SK-N-SH (cell line): ENCODE measurements around the gene ATP5MG. TPM values are rescaled to one million over a fixed set of nuclear protein-coding genes. Genes with fewer than 3 reads are reported as not detected.

ENCODE experiments used
- CTCF ChIA-PET: fragments of 300-600, 350-600 bp; formaldehyde crosslinking; extraction: SDS; loops from one replicate; lab custom pipeline; 2021; lab: Yijun Ruan, JAX
- POLR2A ChIA-PET: fragments of 350-600 bp; sonication (Branson Sonifier 250); formaldehyde crosslinking; extraction: SDS; loops from one replicate; lab custom pipeline; 2020; ENCODE audit warnings: antibody characterized with exemption, inconsistent platforms; lab: Yijun Ruan, JAX
- DNase-seq: peaks from one replicate; pipeline ENCODE4 v3.0.0; 2012
- H2AFZ ChIP-seq: fragments of 200-600 bp; sonication (generic); 2 replicates; pipeline ENCODE4 v1.8.1; 2016; ENCODE audit warnings: antibody characterized with exemption, mild to moderate bottlenecking, low read depth
- H3F3A ChIP-seq: fragments of 200-600 bp; sonication (generic); replicated peaks from 2 replicates; pipeline ENCODE3; 2016; ENCODE audit warnings: antibody characterized with exemption, mild to moderate bottlenecking; ENCODE audit not compliant: insufficient read depth
- H3K27ac ChIP-seq, 2 experiments: fragments of 200-500 bp in 1 of 2; fragments of 200-600 bp in 1 of 2; sonication (Bioruptor generic) in 1 of 2; sonication (generic), shearing (Covaris generic) in 1 of 2; 2 replicates each; pipeline versions ENCODE4 v1.5.1 to v1.6.1; 2014 to 2016; ENCODE audit warnings: low read depth in 2 of 2, inconsistent platforms in 1 of 2, low read length in 1 of 2, mild to moderate bottlenecking in 1 of 2, mixed read lengths in 1 of 2
- H3K27me3 ChIP-seq: fragments of 200-600 bp; sonication (generic), shearing (Covaris generic); 2 replicates; pipeline ENCODE4 v1.6.1; 2016; ENCODE audit warnings: mixed run types; ENCODE audit not compliant: insufficient read depth
- H3K36me3 ChIP-seq, 2 experiments: fragments of 200-500 bp in 1 of 2; fragments of 200-600 bp in 1 of 2; sonication (Bioruptor generic) in 1 of 2; sonication (generic) in 1 of 2; replicated peaks in 1 of 2; 2 replicates each; pipeline versions ENCODE3 to v1.5.1; 2014 to 2016; ENCODE audit warnings: low read length in 1 of 2, mild to moderate bottlenecking in 1 of 2; ENCODE audit not compliant: insufficient read depth in 2 of 2, control insufficient read depth in 1 of 2
- H3K4me1 ChIP-seq, 2 experiments: fragments of 200-500 bp in 1 of 2; fragments of 200-600 bp in 1 of 2; sonication (Bioruptor generic) in 1 of 2; sonication (generic), shearing (Covaris generic) in 1 of 2; 2 replicates each; pipeline versions ENCODE4 v1.5.1 to v1.6.1; 2014 to 2016; ENCODE audit warnings: low read depth in 1 of 2, low read length in 1 of 2, mixed run types in 1 of 2; ENCODE audit not compliant: insufficient read depth in 2 of 2, control insufficient read depth in 1 of 2
- H3K4me2 ChIP-seq: fragments of 200-600 bp; sonication (generic), shearing (Covaris generic); 2 replicates; pipeline ENCODE4 v1.6.1; 2017; ENCODE audit warnings: mixed run types
- H3K4me3 ChIP-seq, 2 experiments: fragments of 200-500 bp in 1 of 2; fragments of 200-600 bp in 1 of 2; sonication (Bioruptor generic) in 1 of 2; sonication (generic), shearing (Covaris generic) in 1 of 2; 2 replicates each; pipeline versions ENCODE4 v1.5.1 to v1.8.1; 2014 to 2016; ENCODE audit warnings: low read depth in 2 of 2, inconsistent platforms in 1 of 2, low read length in 1 of 2, mild to moderate bottlenecking in 1 of 2, mixed read lengths in 1 of 2, moderate library complexity in 1 of 2
- H3K79me2 ChIP-seq: fragments of 200-600 bp; sonication (generic); 2 replicates; pipeline ENCODE4 v1.8.1; 2017; ENCODE audit warnings: mild to moderate bottlenecking; ENCODE audit not compliant: insufficient read depth
- H3K9ac ChIP-seq: fragments of 200-600 bp; sonication (generic); 2 replicates; pipeline ENCODE4 v1.6.1; 2017; ENCODE audit warnings: mixed run types
- H3K9me2 ChIP-seq: fragments of 200-600 bp; sonication (generic); 2 replicates; pipeline ENCODE4 v1.6.1; 2017; ENCODE audit warnings: mixed run types
- H3K9me3 ChIP-seq: fragments of 200-600 bp; sonication (generic); 2 replicates; pipeline ENCODE4 v1.6.1; 2017; ENCODE audit warnings: mixed run types, mild to moderate bottlenecking, moderate library complexity
- H4K20me1 ChIP-seq: fragments of 200-600 bp; sonication (generic); 2 replicates; pipeline ENCODE4 v1.6.1; 2017; ENCODE audit warnings: mild to moderate bottlenecking, mixed run types; ENCODE audit not compliant: insufficient read depth
- CHD2 ChIP-seq: fragments of 150-350 bp; IDR thresholded peaks from 2 replicates; pipeline ENCODE4 v1.6.1; 2018; ENCODE audit warnings: low read length; ENCODE audit not compliant: partially characterized antibody
- ELF1 ChIP-seq: IDR thresholded peaks from 2 replicates; pipeline ENCODE4 v1.4.0; 2012
- EP300 ChIP-seq, 2 experiments: IDR thresholded peaks; 2 replicates each; pipeline versions ENCODE4 v1.4.0 to v1.6.1; 2012; ENCODE audit warnings: borderline replicate concordance in 1 of 2, low read depth in 1 of 2, low read length in 1 of 2
- FOSL2 ChIP-seq: IDR thresholded peaks from 2 replicates; pipeline ENCODE4 v1.4.0; 2012; ENCODE audit warnings: low read depth, mild to moderate bottlenecking, moderate library complexity, borderline replicate concordance
- FOXM1 ChIP-seq: IDR thresholded peaks from 2 replicates; pipeline ENCODE4 v1.4.0; 2012; ENCODE audit warnings: low read depth, mild to moderate bottlenecking
- GATA2 ChIP-seq: sonication (generic); formaldehyde crosslinking; IDR thresholded peaks from 2 replicates; pipeline ENCODE4 v1.5.0; 2020; ENCODE audit warnings: mild to moderate bottlenecking, missing genetic modification reagents
- MAX ChIP-seq: IDR thresholded peaks from 2 replicates; pipeline ENCODE4 v1.4.0; 2012; ENCODE audit warnings: low read depth
- MEF2A ChIP-seq: IDR thresholded peaks from 2 replicates; pipeline ENCODE4 v1.4.0; 2012; ENCODE audit warnings: low read depth, borderline replicate concordance
- NRF1 ChIP-seq: IDR thresholded peaks from 2 replicates; pipeline ENCODE4 v1.6.1; 2012; ENCODE audit warnings: low read depth, mild to moderate bottlenecking, low read length
- PBX3 ChIP-seq: IDR thresholded peaks from 2 replicates; pipeline ENCODE4; 2012
- RAD21 ChIP-seq: IDR thresholded peaks from 2 replicates; pipeline ENCODE4 v1.6.1; 2012; ENCODE audit warnings: mild to moderate bottlenecking, low read length
- RCOR1 ChIP-seq: fragments of 150-350 bp; IDR thresholded peaks from 2 replicates; pipeline ENCODE4 v1.6.1; 2017; ENCODE audit warnings: antibody characterized with exemption, low read length
- REST ChIP-seq: IDR thresholded peaks from 2 replicates; pipeline ENCODE4 v1.6.1; 2012; ENCODE audit warnings: mild to moderate bottlenecking, low read depth, low read length, moderate library complexity
- RXRA ChIP-seq: IDR thresholded peaks from 2 replicates; pipeline ENCODE4 v1.4.0; 2012; ENCODE audit warnings: low read depth, mild to moderate bottlenecking, borderline replicate concordance
- SMC3 ChIP-seq: IDR thresholded peaks from 2 replicates; pipeline ENCODE4 v1.6.1; 2012; ENCODE audit warnings: low read depth, low read length, improper control_type of control experiment
- TAF1 ChIP-seq: IDR thresholded peaks from 2 replicates; pipeline ENCODE4 v1.6.1; 2012; ENCODE audit warnings: low read depth, mild to moderate bottlenecking, low read length, moderate library complexity, borderline replicate concordance
- TCF12 ChIP-seq: IDR thresholded peaks from 2 replicates; pipeline ENCODE4 v1.4.0; 2012
- TEAD4 ChIP-seq: IDR thresholded peaks from 2 replicates; pipeline ENCODE4 v1.4.0; 2012; ENCODE audit warnings: mild to moderate bottlenecking, borderline replicate concordance; ENCODE audit not compliant: insufficient read depth
- YY1 ChIP-seq: IDR thresholded peaks from 2 replicates; pipeline ENCODE4 v1.4.0; 2012; ENCODE audit warnings: low read depth, mild to moderate bottlenecking
- WGBS: methylation state at CpG from one replicate; pipeline ENCODE4 v1.1.6; 2017; ENCODE audit warnings: low lambda C conversion rate; 5-methylcytosine and 5-hydroxymethylcytosine counted together
- polyA plus RNA-seq, 3 experiments: library from polyadenylated mRNA; depleted of rRNA; stranded (reverse); fragments of >200 nt; gene quantifications; 2 replicates each; pipeline ENCODE4 v1.2.3, GENCODE V29; 2012

Gene ATP5MG
- polyA plus RNA-seq, 1 of the 3 experiments (the other 2 are of a cell fraction) = 140 TPM

GRCh38 chr11:118373871-118374270 is 27.5 kb upstream of the ATP5MG start:
- 96% methylated on average over 5 of the region's 5 CpGs for WGBS
- H3K79me2 ChIP-seq = no peaks in the 10 kb centered on the region
- no peaks in the 10 kb centered on the region for H3F3A ChIP-seq
- H2AFZ ChIP-seq = no peak overlapping the region
- H3K4me3 ChIP-seq = no peak overlapping the region
- no peak overlapping the region for H3K9ac ChIP-seq
- CTCF ChIA-PET = no interaction called here
- POLR2A ChIA-PET = no interaction called here
- H3K27me3 ChIP-seq = no peaks in the 10 kb centered on the region
- H3K9me3 ChIP-seq = no peaks in the 10 kb centered on the region
- peaks cover 68 to 73% of the 10 kb centered on the region in 2 experiments for H3K36me3 ChIP-seq
- no peak overlapping the region for H3K4me2 ChIP-seq
- H3K4me1 ChIP-seq = no peaks in the 10 kb centered on the region
- no peaks in the 10 kb centered on the region for H3K9me2 ChIP-seq
- TF ChIP-seq YY1 (no peak), PBX3 (no peak), TCF12 (no peak), REST (no peak), CHD2 (no peak), TEAD4 (no peak), MAX (no peak), RAD21 (no peak), GATA2 (CRISPR knock-in tag) (no peak), RXRA (no peak), ELF1 (no peak), TAF1 (no peak), NRF1 (no peak), FOSL2 (no peak), EP300 (IDR thresholded peaks at IDR 0.05; ENCODE audit: borderline replicate concordance in 1 of 2, low read depth in 1 of 2, low read length in 1 of 2) (no peak), RCOR1 (no peak), FOXM1 (no peak), MEF2A (no peak), SMC3 (no peak)
- no peaks in the 10 kb centered on the region for H4K20me1 ChIP-seq
- H3K27ac ChIP-seq = no peak overlapping the region
- no peak for DNase-seq
